ENCODE data around the gene MAVS. TPM values are rescaled to one million over a fixed set of nuclear protein-coding genes. Genes with fewer than 3 reads are reported as not detected.

The MAVS gene
- total RNA-seq, 4 donors from 2014 or later: 20.7 to 58.0 (median 27.2) TPM

GRCh38 chr20:3922983-3923339, 76.3 kb downstream of the MAVS start:
- TF ChIP-seq CTCF (IDR thresholded peaks at IDR 0.05; ENCODE audit: low read depth): no peak

- TF ChIP-seq CTCF (IDR thresholded peaks at IDR 0.05; ENCODE audit: low read depth): no peak
Observed at GRCh38 chr20:3923818-3924217, 77.2 kb downstream of the MAVS start.

- no peak for TF ChIP-seq CTCF (IDR thresholded peaks at IDR 0.05; ENCODE audit: low read depth)
Observed at GRCh38 chr20:3924304-3925112, 77.9 kb downstream of the MAVS start.

GRCh38 chr20:3925113-3925695, 78.6 kb downstream of the MAVS start:
- TF ChIP-seq CTCF (IDR thresholded peaks at IDR 0.05; ENCODE audit: low read depth): no peak

Small RNA genes lying within 50 kb of the gene (small RNA-seq; reads per million reads assigned to genes)
- gene MIR103A2: 5.6 reads per million, percentile 80 among the genes with 10 or more reads in this experiment

Other genes starting within 250 kb of the MAVS start
- not detected for gene GFRA4, start 183.4 kb upstream of the MAVS start, total RNA-seq
- gene ADAM33, start 164.8 kb upstream of the MAVS start, total RNA-seq: 10 to 100 TPM; 23.6 to 43.9 (median 39.0) TPM
- gene SIGLEC1, start 134.2 kb upstream of the MAVS start, total RNA-seq: 10 to 100 TPM; 33.2 to 47.8 (median 37.5) TPM
- 10 to 100 TPM in 1 of 4 donors, 1 to 10 TPM in 3; 8.0 to 33.7 (median 8.6) TPM for gene HSPA12B, start 114.1 kb upstream of the MAVS start, total RNA-seq
- gene ADISSP, start 79.1 kb upstream of the MAVS start, total RNA-seq: 100 to 1,000 TPM in 1 of 4 donors, 10 to 100 TPM in 3; 20.1 to 115 (median 22.8) TPM
- 1 to 10 TPM in 1 of 4 donors, not detected in 3; 1.3 TPM for gene SPEF1, start 65.4 kb upstream of the MAVS start, total RNA-seq
- 100 to 1,000 TPM in 1 of 4 donors, 10 to 100 TPM in 3; 36.5 to 101 (median 51.4) TPM for gene CENPB, start 60.1 kb upstream of the MAVS start, total RNA-seq
- 10 to 100 TPM; 14.7 to 25.6 (median 19.2) TPM for gene CDC25B, start 50.5 kb upstream of the MAVS start, total RNA-seq
- gene AP5S1, start 26.3 kb upstream of the MAVS start, total RNA-seq: 10 to 100 TPM in 2 of 4 donors, 1 to 10 TPM in 2; 8.0 to 15.1 (median 10.6) TPM
- gene PANK2, start 42.6 kb downstream of the MAVS start, total RNA-seq: 10 to 100 TPM; 31.3 to 59.5 (median 47.6) TPM
- gene RNF24, start 168.7 kb downstream of the MAVS start, total RNA-seq: 10 to 100 TPM; 10.3 to 18.4 (median 13.1) TPM